ENCODE measurements around the gene TLX1.
A peak's percentile ranks its signal among the peaks of the same experiment; 100 is the strongest.

Gene TLX1

GRCh38 chr10:101161494-101162299, 30.6 kb downstream of the TLX1 start:
- TF ChIP-seq TAF1 (IDR thresholded peaks at IDR 0.05; ENCODE audit: borderline replicate concordance, low read depth, low read length): no peak
- DNase-seq (ENCODE audit: insufficient read length) (no peak), FAIRE-seq (peak; percentile 86)

GRCh38 chr10:101162677-101163076, 31.6 kb downstream of the TLX1 start:
- DNase-seq (ENCODE audit: insufficient read length) (no peak), FAIRE-seq (no peak)
- TF ChIP-seq POLR2A (IDR thresholded peaks at IDR 0.05; ENCODE audit: low read depth, low read length) (no peak), TAF1 (IDR thresholded peaks at IDR 0.05; ENCODE audit: borderline replicate concordance, low read depth, low read length) (no peak), POLR2AphosphoS5 (IDR thresholded peaks at IDR 0.05; ENCODE audit: low read depth, low read length) (no peak)

- FAIRE-seq (no peak), DNase-seq (ENCODE audit: insufficient read length) (no peak)
- no peak for TF ChIP-seq POLR2AphosphoS5 (IDR thresholded peaks at IDR 0.05; ENCODE audit: low read depth, low read length)
- TF ChIP-seq TAF1 (IDR thresholded peaks at IDR 0.05; ENCODE audit: borderline replicate concordance, low read depth, low read length): no peak
Observed at GRCh38 chr10:101164020-101164419, 32.9 kb downstream of the TLX1 start.

GRCh38 chr10:101165736-101166135, 34.6 kb downstream of the TLX1 start:
- no peak for TF ChIP-seq POLR2AphosphoS5 (IDR thresholded peaks at IDR 0.05; ENCODE audit: low read depth, low read length)
- no peak for DNase-seq (ENCODE audit: insufficient read length)
- no peak for FAIRE-seq

- no peak for TF ChIP-seq POLR2A (IDR thresholded peaks at IDR 0.05; ENCODE audit: low read depth, low read length)
- TF ChIP-seq POLR2AphosphoS5 (IDR thresholded peaks at IDR 0.05; ENCODE audit: low read depth, low read length): no peak
- FAIRE-seq: no peak
- DNase-seq (ENCODE audit: insufficient read length): no peak
Observed at GRCh38 chr10:101166430-101166829, 35.3 kb downstream of the TLX1 start.

GRCh38 chr10:101172741-101173140, 41.6 kb downstream of the TLX1 start:
- TF ChIP-seq POLR2A (IDR thresholded peaks at IDR 0.05; ENCODE audit: low read depth, low read length): no peak
- no peak for TF ChIP-seq POLR2AphosphoS5 (IDR thresholded peaks at IDR 0.05; ENCODE audit: low read depth, low read length)
- no peak for TF ChIP-seq TAF1 (IDR thresholded peaks at IDR 0.05; ENCODE audit: borderline replicate concordance, low read depth, low read length)
- DNase-seq (ENCODE audit: insufficient read length) (no peak), FAIRE-seq (no peak)

- DNase-seq (ENCODE audit: insufficient read length) (no peak), FAIRE-seq (no peak)
- TF ChIP-seq POLR2AphosphoS5 (IDR thresholded peaks at IDR 0.05; ENCODE audit: low read depth, low read length) (no peak), POLR2A (IDR thresholded peaks at IDR 0.05; ENCODE audit: low read depth, low read length) (no peak), TAF1 (IDR thresholded peaks at IDR 0.05; ENCODE audit: borderline replicate concordance, low read depth, low read length) (no peak)
Observed at GRCh38 chr10:101174319-101174718, 43.2 kb downstream of the TLX1 start.

GRCh38 chr10:101176577-101176976, 45.5 kb downstream of the TLX1 start:
- FAIRE-seq (no peak), DNase-seq (ENCODE audit: insufficient read length) (no peak)
- TF ChIP-seq POLR2A (IDR thresholded peaks at IDR 0.05; ENCODE audit: low read depth, low read length): no peak
- no peak for TF ChIP-seq TAF1 (IDR thresholded peaks at IDR 0.05; ENCODE audit: borderline replicate concordance, low read depth, low read length)
- no peak for TF ChIP-seq POLR2AphosphoS5 (IDR thresholded peaks at IDR 0.05; ENCODE audit: low read depth, low read length)

- no peak for DNase-seq (ENCODE audit: insufficient read length)
- no peak for FAIRE-seq
- no peak for TF ChIP-seq TAF1 (IDR thresholded peaks at IDR 0.05; ENCODE audit: borderline replicate concordance, low read depth, low read length)
- no peak for TF ChIP-seq POLR2AphosphoS5 (IDR thresholded peaks at IDR 0.05; ENCODE audit: low read depth, low read length)
- no peak for TF ChIP-seq POLR2A (IDR thresholded peaks at IDR 0.05; ENCODE audit: low read depth, low read length)
Observed at GRCh38 chr10:101182936-101183335, 51.8 kb downstream of the TLX1 start.

GRCh38 chr10:101183458-101184183, 52.5 kb downstream of the TLX1 start:
- DNase-seq (ENCODE audit: insufficient read length): no peak
- FAIRE-seq: no peak
- TF ChIP-seq POLR2AphosphoS5 (IDR thresholded peaks at IDR 0.05; ENCODE audit: low read depth, low read length) (no peak), POLR2A (IDR thresholded peaks at IDR 0.05; ENCODE audit: low read depth, low read length) (no peak), TAF1 (IDR thresholded peaks at IDR 0.05; ENCODE audit: borderline replicate concordance, low read depth, low read length) (no peak)
